ENCODE measurements around the gene ARHGAP26.

Gene ARHGAP26

GRCh38 chr5:142785206-142785605 lies 15.0 kb downstream of the ARHGAP26 start:
- DNase-seq: no peak

GRCh38 chr5:142789206-142789605 lies 19.0 kb downstream of the ARHGAP26 start:
- DNase-seq: no peak

- no peak for DNase-seq
Observed at GRCh38 chr5:142792012-142792864, 22.1 kb downstream of the ARHGAP26 start.

GRCh38 chr5:142792865-142793232 lies 22.7 kb downstream of the ARHGAP26 start:
- no peak for DNase-seq

GRCh38 chr5:142794537-142794936 lies 24.4 kb downstream of the ARHGAP26 start:
- no peak for DNase-seq

- no peak for DNase-seq
Observed at GRCh38 chr5:142795251-142795650, 25.1 kb downstream of the ARHGAP26 start.

- DNase-seq: no peak
Observed at GRCh38 chr5:142796492-142797109, 26.4 kb downstream of the ARHGAP26 start.

- no peak for DNase-seq
Observed at GRCh38 chr5:142797420-142797819, 27.2 kb downstream of the ARHGAP26 start.

- DNase-seq: no peak
Observed at GRCh38 chr5:142798099-142798770, 28.1 kb downstream of the ARHGAP26 start.

GRCh38 chr5:142800776-142801494 lies 30.8 kb downstream of the ARHGAP26 start:
- no peak for DNase-seq

GRCh38 chr5:142801495-142801871 lies 31.3 kb downstream of the ARHGAP26 start:
- DNase-seq: no peak

GRCh38 chr5:142803428-142804125 lies 33.4 kb downstream of the ARHGAP26 start:
- no peak for DNase-seq

GRCh38 chr5:142805339-142805738 lies 35.2 kb downstream of the ARHGAP26 start:
- DNase-seq: no peak

GRCh38 chr5:142806841-142807267 lies 36.7 kb downstream of the ARHGAP26 start:
- DNase-seq: no peak

- no peak for DNase-seq
Observed at GRCh38 chr5:142807372-142807911, 37.3 kb downstream of the ARHGAP26 start.

- no peak for DNase-seq
Observed at GRCh38 chr5:142808878-142809598, 38.9 kb downstream of the ARHGAP26 start.

GRCh38 chr5:142810081-142810480 lies 39.9 kb downstream of the ARHGAP26 start:
- no peak for DNase-seq

GRCh38 chr5:142810743-142811290 lies 40.6 kb downstream of the ARHGAP26 start:
- no peak for DNase-seq

- DNase-seq: no peak
Observed at GRCh38 chr5:142811866-142812557, 41.8 kb downstream of the ARHGAP26 start.

- no peak for DNase-seq
Observed at GRCh38 chr5:142813220-142813619, 43.0 kb downstream of the ARHGAP26 start.

- DNase-seq: no peak
Observed at GRCh38 chr5:142814122-142814521, 43.9 kb downstream of the ARHGAP26 start.
